PC-3 (cell line): ENCODE measurements around the gene ZNF792.

Experiments
- EZH2 ChIP-seq: fragments of 300-600 bp; sonication (generic); IDR thresholded peaks from one replicate; pipeline ENCODE4 v1.6.1; 2017; ENCODE audit warnings: antibody characterized with exemption, mild to moderate bottlenecking, low read length; ENCODE audit not compliant: unreplicated experiment
- TF ChIP-seq, protein P1 (sequence below): fragments of 300-600 bp; sonication (generic); conservative IDR thresholded peaks from 2 replicates; pipeline ENCODE4 v1.5.1; 2017; ENCODE audit warnings: antibody characterized with exemption, low read depth, mild to moderate bottlenecking, low read length

DNA sequence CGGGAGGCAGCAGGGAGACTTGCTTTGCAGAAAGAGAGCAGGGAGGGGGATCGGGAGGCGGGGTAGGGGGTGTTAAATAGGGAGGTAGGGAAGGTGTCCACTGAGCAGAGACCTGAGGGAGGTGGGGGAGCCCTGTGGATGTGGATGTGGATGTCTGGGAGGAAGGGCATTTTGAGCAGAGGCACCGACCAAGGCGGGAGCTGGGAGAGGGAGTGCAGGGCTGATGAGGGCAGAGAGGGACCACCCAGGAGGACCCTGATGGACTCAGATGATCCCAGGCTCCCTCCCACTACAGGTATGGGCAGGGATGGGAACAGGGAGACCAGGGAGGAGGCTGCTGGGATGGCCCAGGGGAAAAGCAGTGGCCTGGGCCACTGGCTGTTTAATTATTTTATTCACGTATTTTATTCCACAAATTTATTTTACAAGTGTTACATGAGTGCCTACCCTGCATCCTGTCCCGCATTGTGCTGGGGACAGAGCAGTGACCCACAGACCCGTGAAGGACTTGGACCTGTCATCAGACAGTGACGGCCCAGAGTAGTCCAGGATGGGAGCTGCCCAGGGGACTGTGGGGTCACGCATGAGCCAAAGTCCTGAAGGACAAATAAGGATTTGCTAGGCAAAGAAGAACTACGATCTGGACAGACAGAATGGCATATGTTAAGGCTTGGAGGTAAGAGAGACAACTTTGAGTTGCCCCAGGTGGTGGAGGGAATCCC, 41.4 kb upstream of the ZNF792 start:
- TF ChIP-seq EZH2 = no peak
- TF ChIP-seq, protein P1, sequence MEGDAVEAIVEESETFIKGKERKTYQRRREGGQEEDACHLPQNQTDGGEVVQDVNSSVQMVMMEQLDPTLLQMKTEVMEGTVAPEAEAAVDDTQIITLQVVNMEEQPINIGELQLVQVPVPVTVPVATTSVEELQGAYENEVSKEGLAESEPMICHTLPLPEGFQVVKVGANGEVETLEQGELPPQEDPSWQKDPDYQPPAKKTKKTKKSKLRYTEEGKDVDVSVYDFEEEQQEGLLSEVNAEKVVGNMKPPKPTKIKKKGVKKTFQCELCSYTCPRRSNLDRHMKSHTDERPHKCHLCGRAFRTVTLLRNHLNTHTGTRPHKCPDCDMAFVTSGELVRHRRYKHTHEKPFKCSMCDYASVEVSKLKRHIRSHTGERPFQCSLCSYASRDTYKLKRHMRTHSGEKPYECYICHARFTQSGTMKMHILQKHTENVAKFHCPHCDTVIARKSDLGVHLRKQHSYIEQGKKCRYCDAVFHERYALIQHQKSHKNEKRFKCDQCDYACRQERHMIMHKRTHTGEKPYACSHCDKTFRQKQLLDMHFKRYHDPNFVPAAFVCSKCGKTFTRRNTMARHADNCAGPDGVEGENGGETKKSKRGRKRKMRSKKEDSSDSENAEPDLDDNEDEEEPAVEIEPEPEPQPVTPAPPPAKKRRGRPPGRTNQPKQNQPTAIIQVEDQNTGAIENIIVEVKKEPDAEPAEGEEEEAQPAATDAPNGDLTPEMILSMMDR = no peak
